ENCODE results near the gene MCEMP1. TPM values are rescaled to one million over a fixed set of nuclear protein-coding genes. Genes with fewer than 3 reads are reported as not detected.

The MCEMP1 gene
- total RNA-seq, 1 experiment from 2014 or later: not detected

DNA sequence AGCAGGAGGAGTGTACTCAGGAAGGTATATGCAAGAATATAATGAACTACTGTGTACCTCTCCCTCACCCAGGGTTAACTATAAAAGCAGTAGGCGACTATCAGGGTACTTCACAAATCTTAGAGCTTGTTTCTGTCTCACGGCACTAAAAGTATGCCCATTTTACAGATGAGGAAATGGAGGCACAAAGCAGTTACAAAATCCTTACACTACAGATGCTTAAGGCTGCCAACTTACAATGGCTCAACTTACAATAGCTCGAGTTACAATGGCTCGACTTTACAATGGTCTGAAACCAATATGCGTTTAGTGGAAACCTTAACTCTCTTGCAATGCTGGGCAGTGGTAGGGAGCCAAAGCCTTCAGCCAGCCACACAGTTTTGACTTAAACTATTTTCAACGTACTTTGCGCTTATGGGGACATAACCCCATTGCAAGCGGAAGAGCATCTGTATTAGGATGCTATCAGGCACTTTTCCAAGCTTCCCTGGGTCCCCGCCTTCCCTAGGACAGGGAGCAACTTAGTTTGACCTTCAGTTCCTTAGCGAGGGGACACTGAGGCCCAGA lies 20.9 kb downstream of the MCEMP1 start:
- DNase-seq (ENCODE audit: low spot score): no peak

DNA sequence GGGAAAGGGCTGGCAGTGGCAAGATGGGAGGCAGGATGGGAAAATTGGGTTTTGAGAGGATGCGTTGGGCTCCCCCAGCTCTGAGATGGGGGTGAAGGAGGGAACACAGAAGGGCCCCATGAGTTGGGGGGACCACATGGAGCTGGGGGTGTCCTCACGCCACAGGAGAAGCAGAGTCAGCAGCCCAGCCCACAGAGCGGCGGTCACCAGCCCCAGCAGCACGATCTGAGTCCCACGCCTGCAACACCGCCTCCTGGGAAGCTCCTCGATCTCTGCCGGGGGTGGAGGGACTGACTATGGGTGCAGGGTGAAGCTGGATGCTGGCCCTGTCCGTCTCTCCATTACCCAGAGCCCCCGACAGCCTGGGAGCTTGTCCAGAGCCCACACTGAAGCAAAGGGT lies 21.7 kb downstream of the MCEMP1 start:
- DNase-seq (ENCODE audit: low spot score): no peak

DNA sequence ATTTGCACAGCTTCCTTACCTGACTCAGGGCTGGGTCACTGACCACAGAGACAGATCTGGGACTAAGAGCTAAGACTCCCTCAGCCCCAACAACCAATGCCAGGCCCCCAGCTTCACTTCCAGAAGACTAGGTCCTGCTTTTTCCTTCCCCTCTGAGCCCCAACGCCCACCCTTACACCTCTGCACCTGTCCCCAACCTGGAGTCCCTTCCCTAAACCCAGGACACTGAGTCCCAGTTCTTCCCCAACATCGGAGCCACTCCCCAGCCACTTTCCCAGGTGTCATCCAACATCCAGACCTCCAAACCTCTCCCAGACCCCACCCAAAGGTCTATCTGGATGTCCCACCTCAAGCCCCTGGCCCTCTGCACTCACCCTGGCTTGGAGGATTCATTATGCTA lies 22.1 kb downstream of the MCEMP1 start:
- no peak for DNase-seq (ENCODE audit: low spot score)

DNA sequence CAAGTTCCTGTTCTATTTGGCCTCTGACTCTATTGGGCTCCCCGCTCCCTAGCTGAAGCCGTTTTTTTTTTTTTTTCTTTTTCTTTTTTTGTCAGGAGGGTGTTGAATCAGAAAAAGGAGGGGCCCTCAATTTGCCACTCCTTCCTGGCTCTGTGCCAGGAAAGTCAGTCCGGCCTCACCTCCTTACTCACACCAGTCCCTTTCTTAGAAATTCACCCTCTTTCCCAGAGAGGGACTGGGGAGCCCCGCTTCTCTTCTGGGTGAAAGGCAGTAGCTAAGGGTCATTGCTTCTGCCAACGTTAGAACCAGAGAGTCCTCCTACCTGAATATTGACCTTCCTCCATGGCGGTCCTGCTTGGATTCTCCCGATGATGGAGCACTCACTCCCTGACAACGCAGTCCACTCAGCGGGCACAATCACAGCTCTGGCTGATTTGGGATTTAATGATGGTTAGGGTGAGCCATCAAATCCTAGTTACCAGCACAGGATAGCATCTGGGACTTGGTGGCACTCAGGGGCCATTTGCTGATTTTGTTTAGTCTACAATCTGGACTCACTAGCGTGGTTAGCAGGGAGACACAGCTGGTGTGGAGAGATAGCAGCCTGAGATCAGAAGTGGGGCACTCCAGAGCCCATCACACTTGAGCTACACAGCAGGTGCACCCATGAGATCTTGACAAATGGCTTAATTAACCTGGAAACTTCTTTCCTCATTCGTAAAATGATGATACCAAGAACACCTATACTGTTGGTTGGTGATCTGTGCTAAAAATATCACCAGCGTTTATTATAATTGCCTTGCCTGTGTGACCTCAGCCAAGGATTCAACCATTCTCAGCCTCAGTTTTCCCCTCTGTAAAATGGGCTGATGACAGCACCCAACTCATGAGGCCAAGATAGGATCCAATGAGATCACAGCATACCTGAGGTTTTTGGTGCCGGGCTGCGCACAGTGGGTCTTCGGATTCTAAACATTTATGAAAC lies 22.8 kb downstream of the MCEMP1 start:
- no peak for DNase-seq (ENCODE audit: low spot score)

DNA sequence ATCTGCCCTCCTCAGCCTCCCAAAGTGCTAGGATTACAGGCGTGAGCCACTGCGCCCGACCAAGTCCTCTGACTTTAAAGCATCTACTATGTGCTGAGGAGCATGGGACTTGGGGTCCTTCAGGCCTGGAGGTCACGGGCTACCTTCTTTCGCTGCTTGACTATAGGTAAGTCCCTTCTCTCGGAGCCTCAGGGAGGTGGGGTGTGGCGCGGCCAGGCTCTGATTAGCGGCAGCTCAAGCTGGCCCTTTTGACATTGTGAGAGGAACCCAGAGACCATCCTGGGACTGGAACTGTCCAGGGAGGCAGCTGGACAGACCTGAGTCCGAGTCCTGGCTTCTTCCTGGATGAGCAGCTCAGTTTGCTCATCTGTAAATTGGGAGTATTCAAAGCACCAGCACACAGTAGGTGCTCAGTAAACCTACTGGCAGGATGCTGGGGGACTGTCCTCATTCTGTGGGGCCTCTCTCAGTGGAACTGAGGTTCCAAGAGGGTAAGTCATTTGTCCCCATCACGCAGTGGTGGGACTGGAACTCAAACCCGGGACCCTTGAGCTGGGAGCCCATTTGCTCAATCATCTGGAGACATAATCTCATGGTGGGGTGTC lies 24.3 kb downstream of the MCEMP1 start:
- DNase-seq (ENCODE audit: low spot score): no peak

DNA sequence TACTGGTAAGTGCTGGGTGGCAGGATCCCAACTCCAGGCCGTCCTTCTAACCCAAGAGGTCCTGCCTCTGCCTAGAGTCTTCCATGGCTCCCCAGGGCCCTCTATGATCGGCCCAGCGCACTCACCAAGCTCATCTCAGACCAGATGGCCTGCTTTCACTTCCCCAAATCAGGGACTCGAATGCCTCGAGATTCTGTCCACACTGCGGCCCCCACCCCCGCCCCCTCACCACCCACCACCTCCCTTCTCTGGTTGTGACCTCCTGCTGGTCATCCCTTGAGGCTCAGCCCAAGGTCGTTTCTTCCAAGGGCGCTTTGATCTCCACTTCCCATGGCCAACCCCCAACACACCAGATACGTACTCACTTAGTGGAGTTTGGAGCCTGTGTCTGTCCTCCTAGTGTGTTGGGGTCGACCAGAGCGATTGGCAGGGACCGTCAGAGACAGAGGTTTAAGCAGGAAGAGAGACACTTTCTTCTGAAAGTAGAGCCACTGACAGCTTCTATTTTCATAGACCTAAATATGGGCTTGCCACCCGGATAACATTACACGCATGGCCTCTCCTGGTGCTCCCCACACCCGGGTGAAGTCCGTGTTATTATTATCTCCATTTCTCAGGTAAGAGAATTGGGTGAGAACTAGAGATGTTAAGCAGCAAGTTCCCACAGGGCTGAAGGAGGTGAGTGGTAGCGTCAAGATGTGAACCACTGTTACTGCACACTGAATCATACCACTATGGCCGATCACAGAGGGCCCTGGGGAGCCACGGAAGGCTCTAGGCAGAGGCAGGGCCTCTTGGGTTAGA lies 25.0 kb downstream of the MCEMP1 start, which contains the start of gene FCER2:
FCER2 (minus strand) TSS at position 478 of the 804 bp plus-strand sequence. CDS start 2,371 bp downstream, outside the sequence.
- no peak for DNase-seq (ENCODE audit: low spot score)

DNA sequence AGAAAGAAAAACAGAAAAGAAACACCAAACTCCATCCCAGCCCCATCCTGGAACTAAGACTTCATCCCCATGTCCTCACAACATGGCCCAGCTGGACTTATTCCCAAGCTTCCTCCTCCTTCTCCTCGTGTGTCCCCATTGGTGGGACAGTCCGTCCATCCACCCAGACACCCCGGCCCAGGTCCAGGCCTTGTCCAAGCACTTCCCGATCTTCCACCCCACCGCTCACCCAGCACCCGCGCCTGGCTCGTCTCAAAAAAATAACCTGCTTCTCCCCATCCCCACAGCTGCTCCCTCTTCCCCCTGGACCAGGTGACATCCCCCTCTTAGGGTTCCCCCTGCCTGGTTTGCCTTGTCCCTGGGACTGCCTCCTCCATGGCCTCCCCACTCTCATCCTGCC lies 26.4 kb downstream of the MCEMP1 start:
- DNase-seq (ENCODE audit: low spot score): no peak

DNA sequence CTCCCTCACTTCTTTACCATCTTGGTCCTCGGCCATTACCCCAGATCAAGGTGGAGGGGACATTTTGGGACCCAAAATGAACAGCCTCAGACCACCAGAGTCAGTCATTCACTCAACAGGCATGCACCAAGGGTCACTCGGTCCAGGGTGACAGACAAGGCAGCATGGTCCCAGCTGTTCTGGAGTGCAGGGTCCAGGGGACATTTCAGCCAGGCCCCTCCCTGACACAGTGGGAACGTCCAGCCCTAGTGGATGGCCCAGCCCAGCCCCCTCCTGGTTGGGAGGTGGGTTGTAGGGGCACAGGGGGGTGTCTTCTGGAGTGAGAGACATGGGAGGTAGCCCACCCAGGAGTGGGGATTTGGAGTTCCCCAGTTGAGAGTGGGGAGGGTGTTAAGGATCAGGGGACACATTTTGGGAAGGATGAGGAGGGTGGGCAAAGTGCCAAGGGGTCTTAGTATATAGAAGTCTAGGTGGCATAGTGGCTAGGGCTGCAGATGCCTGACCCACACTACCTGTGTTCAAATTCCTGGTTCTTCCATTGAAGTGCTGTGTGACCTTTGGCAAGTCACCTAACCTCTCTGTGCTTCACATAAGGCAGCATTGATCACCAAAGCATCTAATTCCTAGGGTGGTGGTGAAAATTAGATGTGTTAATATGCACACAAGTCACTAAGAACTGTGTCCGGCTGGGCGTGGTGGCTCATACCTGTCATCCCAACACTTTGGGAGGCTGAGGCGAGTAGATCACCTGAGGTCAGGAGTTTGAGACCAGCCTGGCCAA lies 27.6 kb downstream of the MCEMP1 start:
- DNase-seq (ENCODE audit: low spot score): no peak

DNA sequence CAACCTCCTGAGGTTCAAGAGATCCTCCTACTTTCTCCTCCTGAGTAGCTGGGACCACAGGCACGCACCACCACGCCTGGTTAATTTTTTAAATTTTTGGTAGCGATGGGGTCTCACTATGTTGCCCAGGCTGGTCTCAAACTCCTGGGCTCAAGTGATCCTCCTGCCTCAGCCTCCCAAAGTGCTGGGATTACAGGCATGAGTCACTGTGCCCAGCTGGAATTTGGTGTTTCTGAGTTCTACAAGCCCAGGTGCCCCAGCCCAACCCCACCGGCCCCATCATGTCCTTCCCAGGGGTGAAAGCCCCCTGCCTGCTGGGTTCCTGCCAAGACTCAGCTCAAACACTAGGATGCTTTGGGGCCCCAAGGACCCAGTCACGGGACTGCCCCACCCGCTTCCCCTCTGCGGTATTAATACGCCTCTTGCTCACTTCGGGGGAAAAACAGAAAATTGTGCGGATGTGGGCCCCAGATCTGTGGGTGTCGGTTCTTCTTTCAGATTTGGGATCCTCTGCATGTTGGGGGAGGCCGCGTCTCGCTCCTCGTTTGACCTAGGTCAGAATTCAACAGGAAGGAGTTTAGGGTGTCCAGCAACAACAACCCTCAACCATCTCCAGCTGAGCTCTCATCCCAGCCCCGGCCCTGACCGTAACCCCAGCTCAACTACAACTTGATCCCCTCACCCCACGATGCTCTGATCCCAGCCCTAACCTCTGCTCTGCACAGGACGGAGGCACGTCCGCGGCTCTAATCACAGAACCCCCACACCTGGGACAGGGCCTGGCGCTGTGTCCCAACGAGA lies 28.7 kb downstream of the MCEMP1 start:
- DNase-seq (ENCODE audit: low spot score): no peak

DNA sequence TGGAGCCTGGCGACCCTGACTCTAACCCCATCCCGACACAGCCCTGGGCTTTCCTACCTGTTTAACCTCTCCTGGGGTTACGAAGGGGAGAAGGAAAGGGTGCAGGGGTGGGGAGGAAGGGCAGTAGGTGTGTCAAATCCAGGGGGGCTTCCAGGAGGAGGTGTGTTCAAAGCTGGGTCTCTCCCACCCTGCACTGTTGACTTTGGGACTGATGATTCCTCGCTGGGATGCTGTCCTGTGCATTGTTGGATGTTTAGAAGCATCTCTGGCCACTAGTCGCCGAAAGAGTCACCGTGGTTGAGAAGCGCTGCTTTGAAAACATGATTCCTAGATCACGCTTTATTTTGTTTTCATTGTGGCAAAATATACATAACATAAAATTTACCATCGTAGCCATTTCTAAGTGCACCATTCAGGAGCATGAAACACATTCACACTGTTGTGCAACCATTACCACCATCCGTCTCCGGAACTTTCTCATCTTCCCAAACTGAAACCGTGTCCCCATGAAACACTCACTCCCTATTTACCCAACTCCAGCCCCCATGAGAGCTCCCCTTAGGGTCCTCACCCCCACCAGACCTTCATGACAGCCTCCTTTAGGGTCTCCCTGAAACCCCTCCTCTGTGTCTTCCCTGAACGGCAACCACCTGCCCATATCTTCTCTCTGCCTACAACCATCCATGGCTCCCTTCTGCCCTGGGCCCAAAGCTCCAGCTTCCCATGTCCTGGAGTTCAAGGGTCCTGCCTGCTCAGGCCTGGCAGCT lies 29.5 kb downstream of the MCEMP1 start:
- DNase-seq (ENCODE audit: low spot score): no peak

DNA sequence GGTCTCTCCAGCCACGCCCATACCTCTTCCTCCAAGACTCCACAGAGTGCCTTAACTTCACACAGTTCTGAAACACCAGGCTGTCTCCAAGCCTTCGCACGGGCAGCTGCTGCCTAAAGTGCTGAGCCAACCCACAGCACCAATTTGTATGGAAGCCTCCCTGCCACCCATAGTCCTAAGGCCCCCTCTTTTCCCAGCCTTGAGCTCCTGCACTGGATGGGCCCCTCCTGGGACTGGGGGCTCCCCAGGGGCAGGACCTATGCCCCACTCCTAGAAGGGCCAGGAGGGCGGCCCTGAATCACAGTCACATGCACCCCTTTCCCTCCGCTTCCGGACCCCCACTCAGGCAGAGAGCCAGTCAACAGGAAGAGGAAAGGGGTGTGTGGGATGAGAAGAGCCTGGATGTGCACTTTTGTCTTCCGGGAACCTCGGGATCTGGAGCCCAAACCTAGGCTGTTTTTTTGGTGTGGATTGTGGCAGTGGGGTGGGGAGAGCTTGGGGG lies 30.1 kb downstream of the MCEMP1 start:
- no peak for DNase-seq (ENCODE audit: low spot score)

DNA sequence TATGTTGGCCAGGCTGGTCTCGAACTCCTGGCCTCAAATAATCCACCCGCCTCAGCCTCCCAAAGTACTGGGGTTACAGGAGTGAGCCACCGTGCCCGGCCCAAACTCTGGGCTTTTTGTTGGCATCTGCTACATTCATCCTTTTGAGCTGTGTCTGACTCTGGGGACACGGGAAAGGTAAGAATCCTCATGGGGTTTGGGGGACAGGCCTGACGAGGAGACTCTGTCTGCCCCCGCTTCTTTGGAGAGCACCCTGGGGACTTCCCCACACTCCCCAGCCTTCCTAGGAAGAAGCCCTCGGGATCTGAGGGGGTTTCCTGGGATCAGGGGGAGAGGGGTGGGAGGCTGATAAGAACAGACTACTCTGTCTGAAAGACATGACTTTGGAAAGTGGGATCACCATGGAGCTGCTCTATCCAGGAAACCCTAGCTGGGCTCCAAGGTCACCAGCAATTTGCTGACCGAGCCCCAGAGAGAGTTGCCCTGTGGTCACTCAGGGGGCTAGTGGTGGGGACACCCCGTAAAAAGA lies 33.1 kb downstream of the MCEMP1 start:
- DNase-seq (ENCODE audit: low spot score): no peak

DNA sequence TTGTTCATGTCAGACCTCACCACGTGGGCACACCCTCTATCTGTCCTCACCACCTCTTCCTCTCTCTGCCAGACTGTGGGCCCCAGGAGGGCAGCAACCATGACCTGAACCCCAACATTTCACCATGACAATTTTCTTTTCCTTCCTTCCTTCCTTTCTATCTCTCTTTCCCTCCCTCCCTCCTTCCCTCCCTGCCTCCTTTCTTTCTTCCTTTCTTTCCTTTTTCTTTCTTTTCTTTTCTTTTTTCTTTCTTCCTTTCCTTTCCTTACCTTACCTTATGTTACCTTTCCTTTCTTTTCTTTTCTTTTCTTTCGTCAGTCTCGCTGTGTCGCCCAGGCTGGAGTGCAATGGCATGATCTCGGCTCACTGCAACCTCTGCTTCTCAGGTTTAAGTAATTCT lies 33.7 kb downstream of the MCEMP1 start:
- DNase-seq (ENCODE audit: low spot score): no peak

DNA sequence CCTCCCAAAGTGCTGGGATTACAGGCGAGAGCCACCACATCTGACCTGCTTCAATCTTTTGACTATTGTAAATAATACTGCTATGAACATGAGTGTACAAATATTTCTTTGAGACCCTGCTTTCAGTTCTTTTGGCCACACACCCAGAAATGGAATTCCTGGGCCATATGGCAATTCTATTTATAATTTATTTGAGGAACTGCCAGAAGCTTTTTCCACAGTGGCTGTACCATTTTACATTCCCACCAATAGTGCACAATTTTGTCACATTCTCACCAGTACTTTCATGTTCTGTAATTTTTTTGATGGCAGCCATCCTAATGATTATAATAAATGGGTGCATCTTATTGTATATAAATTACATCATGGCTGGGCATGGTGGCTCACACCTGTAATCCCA lies 38.8 kb downstream of the MCEMP1 start:
- no peak for DNase-seq (ENCODE audit: low spot score)

DNA sequence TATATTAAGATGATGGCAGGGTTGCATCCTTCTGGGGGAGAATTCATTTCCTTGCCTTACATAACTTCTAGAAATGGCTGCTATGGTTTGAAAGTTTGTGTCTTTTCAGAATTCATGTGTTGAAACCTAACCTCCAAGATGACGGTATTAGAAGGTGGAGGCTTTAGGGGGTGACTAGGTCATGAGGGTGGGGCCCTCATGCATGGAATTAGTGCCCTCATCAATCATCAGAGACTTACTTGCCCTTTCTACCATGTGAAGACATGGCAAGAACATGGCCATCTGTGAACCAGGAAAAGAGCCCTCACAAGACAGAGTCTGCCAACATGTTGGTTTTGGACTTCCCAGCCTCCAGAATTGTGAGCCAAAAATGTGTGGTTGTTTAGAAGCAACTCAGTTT lies 39.9 kb downstream of the MCEMP1 start:
- no peak for DNase-seq (ENCODE audit: low spot score)

DNA sequence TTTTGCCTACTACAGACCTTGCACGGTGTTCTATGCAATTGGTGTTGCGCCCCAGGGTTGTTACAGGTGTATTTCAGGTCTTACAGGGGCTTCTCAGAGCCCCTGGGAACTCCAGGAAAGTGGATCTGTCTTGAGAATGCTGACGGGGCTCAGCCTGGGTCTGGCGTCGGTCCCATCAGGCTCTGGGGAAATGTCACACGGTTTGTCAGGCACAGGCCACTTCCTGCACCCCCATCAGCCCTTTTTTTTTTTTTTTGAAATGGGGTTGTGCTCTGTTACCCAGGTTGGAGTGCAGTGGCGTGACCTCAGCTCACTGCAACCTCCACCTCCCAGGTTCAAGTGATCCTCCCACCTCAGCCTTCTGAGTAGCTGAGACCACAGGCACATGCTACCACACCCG lies 41.8 kb downstream of the MCEMP1 start:
- no peak for DNase-seq (ENCODE audit: low spot score)

DNA sequence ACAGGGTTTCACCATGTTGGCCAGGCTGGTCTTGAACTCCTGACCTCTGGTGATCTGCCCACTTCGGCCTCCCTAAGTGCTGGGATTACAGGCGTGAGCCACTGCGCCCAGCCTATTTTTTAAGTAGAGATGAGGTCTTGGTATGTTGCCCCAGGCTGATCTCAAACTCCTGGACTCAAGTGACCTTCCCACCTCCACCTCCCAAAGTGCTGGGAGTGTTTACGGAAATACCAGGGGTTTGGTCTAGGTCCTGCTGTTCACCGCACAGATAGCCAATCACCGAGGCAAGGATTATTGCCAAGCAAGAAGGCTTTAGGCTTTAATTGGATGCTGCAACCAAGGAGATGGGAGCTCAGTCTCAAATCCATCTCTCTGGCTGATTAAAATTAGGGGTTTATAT lies 43.5 kb downstream of the MCEMP1 start:
- DNase-seq (ENCODE audit: low spot score): no peak

DNA sequence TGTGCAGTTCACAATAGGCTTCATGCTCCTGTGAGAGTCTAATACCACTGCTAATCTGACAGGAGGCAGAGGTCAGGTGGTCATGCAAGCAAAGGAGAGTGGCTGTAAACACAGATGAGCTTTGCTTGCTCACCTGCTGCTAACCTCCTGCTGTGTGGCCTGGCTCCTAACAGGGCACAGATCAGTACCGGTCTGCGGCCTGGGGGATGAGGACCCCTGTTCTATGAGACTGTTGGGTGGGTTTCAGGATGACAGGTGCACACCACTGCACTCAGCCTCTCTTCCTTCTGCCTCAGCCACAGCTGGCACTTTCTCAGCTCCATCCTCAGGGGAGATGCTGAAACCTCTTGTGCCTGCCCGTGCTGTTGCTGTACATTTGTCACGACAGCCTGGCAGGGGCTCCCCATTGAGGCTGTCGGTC lies 45.4 kb downstream of the MCEMP1 start:
- DNase-seq (ENCODE audit: low spot score): no peak

DNA sequence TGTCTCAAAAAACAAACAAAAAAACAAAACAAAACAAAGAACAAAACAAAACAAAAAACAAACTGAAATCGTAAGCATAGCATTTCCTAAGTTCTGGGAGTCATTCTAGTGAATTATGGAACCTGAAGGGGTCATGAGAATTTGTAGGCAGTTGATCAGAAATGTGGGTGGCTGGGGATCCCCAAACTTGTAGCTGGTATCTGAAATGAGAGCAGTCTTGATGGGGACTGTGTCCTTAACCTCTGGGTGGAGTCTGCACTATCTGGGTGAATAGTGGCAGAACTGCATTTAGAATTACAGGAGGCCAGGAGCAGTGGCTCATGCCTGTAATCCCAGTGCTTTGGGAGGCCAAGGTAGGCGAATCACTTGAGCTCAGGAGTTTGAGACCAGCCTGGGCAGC lies 48.9 kb downstream of the MCEMP1 start:
- DNase-seq (ENCODE audit: low spot score): no peak
